Right lobe of liver (tissue), 6 donors: ENCODE measurements around the gene KCNQ4. TPM values are rescaled to one million over a fixed set of nuclear protein-coding genes. Genes with fewer than 3 reads are reported as not detected.
A peak's percentile ranks its signal among the peaks of the same experiment; 100 is the strongest.

Experiments used
- ATAC-seq, 4 donors: fragments of 200-7000 bp; cut with Tn5 transposase; one replicate each; pipeline ENCODE4 v1.9.1; 2020; ENCODE audit warnings: mild to moderate bottlenecking in 4 of 4, moderate library complexity in 4 of 4
- DNase-seq, 3 donors: peaks; one replicate each; pipeline ENCODE4 v3.0.0-alpha.2; 2020
- H3K27ac ChIP-seq, 3 donors: fragments of 200-600 bp; one replicate each; pipeline ENCODE4 v1.8.0; 2022
- H3K27me3 ChIP-seq, 2 donors: fragments of 200-600 bp; one replicate each; pipeline ENCODE4 v1.8.0; 2022
- H3K36me3 ChIP-seq, 4 donors: fragments of 200-600 bp; sonication (generic) in 1 of 4; one replicate each; pipeline versions ENCODE4 v1.5.1 to v1.8.0; 2017 to 2022; ENCODE audit warnings: control low read depth in 1 of 4
- H3K4me1 ChIP-seq, 4 donors: fragments of 200-600 bp; sonication (generic) in 1 of 4; one replicate each; pipeline versions ENCODE4 v1.5.1 to v1.8.0; 2017 to 2022; ENCODE audit warnings: control low read depth in 1 of 4
- H3K4me3 ChIP-seq, 3 donors: fragments of 200-600 bp; one replicate each; pipeline ENCODE4 v1.8.0; 2022
- H3K9me3 ChIP-seq, 4 donors: fragments of 200-600 bp; sonication (generic) in 1 of 4; one replicate each; pipeline versions ENCODE4 v1.5.1 to v1.8.0; 2017 to 2022; ENCODE audit warnings: control low read depth in 1 of 4
- POLR2A ChIP-seq: fragments of 450-650 bp; IDR thresholded peaks from one replicate; pipeline ENCODE4 v1.6.1; 2017; ENCODE audit warnings: antibody characterized with exemption, mild to moderate bottlenecking
- WGBS: methylation state at CpG from one replicate; pipeline ENCODE4 v1.1.6; 2018; ENCODE audit warnings: low coverage, low lambda C conversion rate; ENCODE audit not compliant: insufficient coverage; ENCODE audit errors: missing lambda C conversion rate; 5-methylcytosine and 5-hydroxymethylcytosine counted together
- intact Hi-C, 2 donors: fragments of 100-400 bp; cut with DNase I; formaldehyde crosslinking; loops; one replicate each; pipeline versions ENCODE4 v1.11.2 to v1.14.1; 2022
- total RNA-seq, 6 experiments: library from RNA; depleted of rRNA in 2 of 6; stranded (reverse); fragments of >200 nt in 2 of 6; fragmentation: NEBNext Ultra II Directional in 3 of 6; extraction: Animal tissue kit (Norgen Biotek cat#: 25700) in 3 of 6; gene quantifications; one replicate each; pipeline versions ENCODE4 v1.1.0 to v1.2.4, GENCODE V29; 2016 to 2023
- TF ChIP-seq, protein P1 (sequence below), 4 donors: fragments of 200-600 bp in 3 of 4; fragments of 450-650 bp in 1 of 4; IDR thresholded peaks; one replicate each; pipeline versions ENCODE4 v1.5.1 to v1.8.0; 2016 to 2022; ENCODE audit warnings: antibody characterized with exemption in 4 of 4, mild to moderate bottlenecking in 2 of 4
- donor health status: DM: no; HTN: yes; CAD: no.
- donor health status: DM: no; HTN: no; CAD: no.
- donor health status: DM: no; HTN: no; CAD: no.
- donor health status: DM: no; HTN: yes; CAD: no.
- donor health status: DM: no; HTN: yes; CAD: no.

KCNQ4 gene
- total RNA-seq, 6 experiments from 2014 or later, result 0.12 to 0.23 (median 0.15) TPM

DNA sequence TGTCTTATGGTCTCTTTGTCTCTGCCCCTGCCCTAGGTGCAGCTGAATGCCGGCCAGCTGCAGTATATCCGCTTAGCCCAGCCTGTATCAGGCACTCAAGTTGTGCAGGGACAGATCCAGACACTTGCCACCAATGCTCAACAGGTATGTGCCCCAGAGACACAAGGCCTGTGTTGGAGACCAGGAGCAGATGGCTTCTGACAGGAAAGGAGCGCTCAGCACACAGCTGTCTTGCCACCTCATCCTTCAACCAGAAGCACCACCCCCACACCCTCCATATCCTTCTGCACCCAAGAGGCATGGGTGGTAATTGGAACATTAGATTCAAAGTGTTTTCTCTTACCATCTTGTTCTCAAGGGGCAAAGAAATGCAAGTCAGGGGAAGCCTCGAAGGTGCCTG, 17.0 kb upstream of the KCNQ4 start:
- no CpG with 5 or more reads among the region's 4 CpGs for WGBS
- ATAC-seq (no peak), DNase-seq (no peak)
- intact Hi-C loops, result loop anchor here in 1 of 2 donors (10.0 kb wide), 1 partner anchor 162 kb away; no protein-coding TSS in a partner anchor
- Histone ChIP-seq H3K27ac (no peak overlapping the region), H3K4me3 (no peak overlapping the region), H3K4me1 (peaks cover 0 to 8% (median 4%) of the 10 kb centered on the region in 4 donors), H3K27me3 (no peaks in the 10 kb centered on the region), H3K9me3 (no peaks in the 10 kb centered on the region), H3K36me3 (peaks cover 0 to 94% (median 36%) of the 10 kb centered on the region in 4 donors)
- TF ChIP-seq, protein P1, sequence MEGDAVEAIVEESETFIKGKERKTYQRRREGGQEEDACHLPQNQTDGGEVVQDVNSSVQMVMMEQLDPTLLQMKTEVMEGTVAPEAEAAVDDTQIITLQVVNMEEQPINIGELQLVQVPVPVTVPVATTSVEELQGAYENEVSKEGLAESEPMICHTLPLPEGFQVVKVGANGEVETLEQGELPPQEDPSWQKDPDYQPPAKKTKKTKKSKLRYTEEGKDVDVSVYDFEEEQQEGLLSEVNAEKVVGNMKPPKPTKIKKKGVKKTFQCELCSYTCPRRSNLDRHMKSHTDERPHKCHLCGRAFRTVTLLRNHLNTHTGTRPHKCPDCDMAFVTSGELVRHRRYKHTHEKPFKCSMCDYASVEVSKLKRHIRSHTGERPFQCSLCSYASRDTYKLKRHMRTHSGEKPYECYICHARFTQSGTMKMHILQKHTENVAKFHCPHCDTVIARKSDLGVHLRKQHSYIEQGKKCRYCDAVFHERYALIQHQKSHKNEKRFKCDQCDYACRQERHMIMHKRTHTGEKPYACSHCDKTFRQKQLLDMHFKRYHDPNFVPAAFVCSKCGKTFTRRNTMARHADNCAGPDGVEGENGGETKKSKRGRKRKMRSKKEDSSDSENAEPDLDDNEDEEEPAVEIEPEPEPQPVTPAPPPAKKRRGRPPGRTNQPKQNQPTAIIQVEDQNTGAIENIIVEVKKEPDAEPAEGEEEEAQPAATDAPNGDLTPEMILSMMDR (IDR thresholded peaks at IDR 0.05), result no peak
- no peak for TF ChIP-seq POLR2A

DNA sequence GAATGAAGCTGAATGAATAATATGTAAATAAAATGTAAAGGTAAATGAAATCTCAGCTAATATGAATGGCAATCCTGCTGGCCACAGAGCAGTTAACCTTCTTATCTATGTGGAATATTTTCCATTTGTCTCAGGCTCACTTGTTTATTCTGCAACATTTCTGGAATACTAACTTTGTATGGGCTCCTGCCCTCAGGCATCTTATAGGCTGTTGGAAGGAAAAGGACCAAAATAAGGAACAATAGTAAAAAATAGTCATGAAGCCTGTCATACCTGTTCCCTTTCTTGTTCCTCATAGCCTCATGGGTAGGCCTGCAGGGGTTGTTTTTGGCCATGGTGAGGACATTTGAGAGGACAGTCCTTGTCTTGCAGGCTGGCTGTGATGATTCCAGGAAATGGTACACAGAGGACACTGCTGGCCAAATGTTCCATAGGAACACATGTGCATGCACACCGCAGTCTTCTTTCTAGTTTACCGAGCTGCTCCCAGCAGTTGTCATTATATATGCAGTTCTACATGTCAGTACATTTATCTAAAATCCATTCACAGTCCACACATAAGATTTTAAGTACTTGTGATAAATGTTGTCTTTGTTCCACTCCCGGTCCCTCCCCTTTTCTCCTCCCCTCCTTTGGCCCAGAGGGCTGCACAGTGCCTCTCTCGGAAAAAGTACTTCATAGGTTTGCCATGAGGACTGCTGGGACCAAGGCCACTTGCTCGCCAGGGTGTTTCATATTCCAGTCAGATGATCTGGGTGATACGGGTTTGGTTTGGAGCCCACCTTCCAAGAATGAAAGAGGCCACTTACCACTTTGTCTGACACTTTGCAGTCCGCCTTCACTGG, 15.2 kb upstream of the KCNQ4 start:
- H3K9me3 ChIP-seq, result no peaks in the 10 kb centered on the region
- TF ChIP-seq, protein P1 (IDR thresholded peaks at IDR 0.05), result no peak
- no peak for TF ChIP-seq POLR2A
- H3K27me3 ChIP-seq, result no peaks in the 10 kb centered on the region
- H3K4me1 ChIP-seq, result peaks cover 0 to 2% (median 0%) of the 10 kb centered on the region in 4 donors
- H3K4me3 ChIP-seq, result no peak overlapping the region
- no peak for DNase-seq
- H3K27ac ChIP-seq, result no peak overlapping the region
- intact Hi-C loops, result loop anchor here in 1 of 2 donors (10.0 kb wide), 1 partner anchor 164 kb away; no protein-coding TSS in a partner anchor
- WGBS, result 90% methylated on average over 5 of the region's 7 CpGs
- H3K36me3 ChIP-seq, result peaks cover 0 to 85% (median 33%) of the 10 kb centered on the region in 4 donors
- no peak for ATAC-seq

- intact Hi-C loops, result loop anchor here in 1 of 2 donors (10.0 kb wide), 1 partner anchor 165 kb away; no protein-coding TSS in a partner anchor
- no peaks in the 10 kb centered on the region for H3K27me3 ChIP-seq
- H3K27ac ChIP-seq, result no peak overlapping the region
- ATAC-seq (peak; percentile 37 to 53 (median 42)), DNase-seq (no peak)
- H3K9me3 ChIP-seq, result no peaks in the 10 kb centered on the region
- TF ChIP-seq, protein P1 (IDR thresholded peaks at IDR 0.05), result peak; percentile 18 to 39 (median 29)
- TF ChIP-seq POLR2A, result no peak
- peaks cover 0 to 71% (median 25%) of the 10 kb centered on the region in 4 donors for H3K36me3 ChIP-seq
- peaks cover 0 to 11% (median 4%) of the 10 kb centered on the region in 4 donors for H3K4me1 ChIP-seq
- 89% methylated on average over 4 of the region's 4 CpGs for WGBS
- H3K4me3 ChIP-seq, result no peak overlapping the region
These were observed 13.8 kb upstream of the KCNQ4 start for GRCh38 chr1:40769815-40770214.

DNA sequence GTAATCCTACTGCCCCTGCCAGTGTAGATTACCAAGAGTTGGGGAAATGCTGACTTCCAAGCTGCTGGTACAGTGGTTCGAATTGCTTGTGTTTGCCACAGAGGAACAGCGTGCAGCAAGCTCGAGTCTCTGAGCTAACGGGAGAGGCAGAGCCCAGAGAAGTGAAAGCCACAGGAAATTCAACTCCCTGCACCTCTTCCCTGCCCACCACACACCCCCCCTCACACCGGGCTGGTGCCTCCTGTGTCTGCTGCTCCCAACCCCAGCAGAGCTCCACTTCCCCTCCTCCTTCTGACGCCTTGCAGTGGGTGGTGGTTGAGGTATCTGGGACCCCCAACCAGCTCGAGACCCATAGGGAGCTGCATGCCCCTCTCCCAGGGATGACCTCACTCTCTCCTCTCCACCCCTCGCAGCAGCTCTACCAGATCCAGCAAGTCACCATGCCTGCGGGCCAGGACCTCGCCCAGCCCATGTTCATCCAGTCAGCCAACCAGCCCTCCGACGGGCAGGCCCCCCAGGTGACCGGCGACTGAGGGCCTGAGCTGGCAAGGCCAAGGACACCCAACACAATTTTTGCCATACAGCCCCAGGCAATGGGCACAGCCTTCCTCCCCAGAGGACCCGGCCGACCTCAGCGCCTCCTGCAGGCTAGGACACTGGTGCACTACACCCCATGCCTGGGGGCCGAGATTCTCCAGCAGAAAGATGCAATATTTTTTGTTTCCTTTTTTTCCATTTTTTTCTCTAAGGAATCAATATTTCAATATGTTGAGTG, 13.1 kb upstream of the KCNQ4 start:
- TF ChIP-seq, protein P1 (IDR thresholded peaks at IDR 0.05), result no peak
- TF ChIP-seq POLR2A, result no peak
- DNase-seq (no peak), ATAC-seq (no peak)
- 79% methylated on average over 12 of the region's 18 CpGs for WGBS
- peaks cover 0 to 64% (median 22%) of the 10 kb centered on the region in 4 donors for H3K36me3 ChIP-seq
- H3K27ac ChIP-seq, result no peak overlapping the region
- no peaks in the 10 kb centered on the region for H3K27me3 ChIP-seq
- no peak overlapping the region for H3K4me3 ChIP-seq
- H3K9me3 ChIP-seq, result no peaks in the 10 kb centered on the region
- intact Hi-C loops, result no loop called here
- peaks cover 0 to 11% (median 4%) of the 10 kb centered on the region in 4 donors for H3K4me1 ChIP-seq
